ENCODE measurements around the gene TRAPPC2B. TPM values are rescaled to one million over a fixed set of nuclear protein-coding genes. Genes with fewer than 3 reads are reported as not detected.

The TRAPPC2B gene
- total and polyA plus RNA-seq, 2 of the 13 experiments (the other 11 are each of a cell fraction or from before 2014, with no cell fraction given) = 13.3 to 17.7 TPM

GRCh38 chr19:57362997-57363687 is at the start of gene TRAPPC2B, which contains the start of gene ZNF547 (continued):
- TF ChIP-seq, protein P1, sequence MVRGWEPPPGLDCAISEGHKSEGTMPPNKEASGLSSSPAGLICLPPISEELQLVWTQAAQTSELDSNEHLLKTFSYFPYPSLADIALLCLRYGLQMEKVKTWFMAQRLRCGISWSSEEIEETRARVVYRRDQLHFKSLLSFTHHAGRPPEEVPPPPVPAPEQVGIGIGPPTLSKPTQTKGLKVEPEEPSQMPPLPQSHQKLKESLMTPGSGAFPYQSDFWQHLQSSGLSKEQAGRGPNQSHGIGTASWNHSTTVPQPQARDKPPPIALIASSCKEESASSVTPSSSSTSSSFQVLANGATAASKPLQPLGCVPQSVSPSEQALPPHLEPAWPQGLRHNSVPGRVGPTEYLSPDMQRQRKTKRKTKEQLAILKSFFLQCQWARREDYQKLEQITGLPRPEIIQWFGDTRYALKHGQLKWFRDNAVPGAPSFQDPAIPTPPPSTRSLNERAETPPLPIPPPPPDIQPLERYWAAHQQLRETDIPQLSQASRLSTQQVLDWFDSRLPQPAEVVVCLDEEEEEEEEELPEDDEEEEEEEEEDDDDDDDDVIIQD (CRISPR knock-in tag; IDR thresholded peaks at IDR 0.05; ENCODE audit: low read depth) = peak; percentile 23; the same call in 1 of the 2 replicates
- TF ChIP-seq RBAK (CRISPR knock-in tag; IDR thresholded peaks at IDR 0.05) (no peak), HES4 (CRISPR knock-in tag; IDR thresholded peaks at IDR 0.05; ENCODE audit: borderline replicate concordance) (no peak), ZNF614 (CRISPR knock-in tag; IDR thresholded peaks at IDR 0.05; ENCODE audit: borderline replicate concordance) (peak; percentile 17; the same call in 1 of the 2 replicates), ZNF367 (CRISPR knock-in tag; IDR thresholded peaks at IDR 0.05; ENCODE audit: borderline replicate concordance) (no peak), ZNF350 (CRISPR knock-in tag; IDR thresholded peaks at IDR 0.05; ENCODE audit: borderline replicate concordance, low read depth) (peak; percentile 85; the same call in 1 of the 2 replicates), PAF1 (CRISPR knock-in tag; IDR thresholded peaks at IDR 0.05) (no peak), ZFYVE20 (CRISPR knock-in tag; IDR thresholded peaks at IDR 0.05; ENCODE audit: borderline replicate concordance, low read depth) (no peak), NFKBIZ (CRISPR knock-in tag; IDR thresholded peaks at IDR 0.05) (no peak; the same call in 1 of the 2 replicates), IRF1 (CRISPR knock-in tag; IDR thresholded peaks at IDR 0.05; ENCODE audit: low read depth) (no peak), XBP1 (CRISPR knock-in tag; IDR thresholded peaks at IDR 0.05) (no peak), ZNF383 (CRISPR knock-in tag; IDR thresholded peaks at IDR 0.05; ENCODE audit: borderline replicate concordance) (no peak), ZMAT3 (CRISPR knock-in tag; conservative IDR thresholded peaks at IDR 0.05) (peak; percentile 26; the same call in 1 of the 2 replicates), MEF2D (CRISPR knock-in tag; IDR thresholded peaks at IDR 0.05) (no peak), HNRNPH1 (optimal IDR thresholded peaks at IDR 0.05; ENCODE audit: low read depth, low read length) (no peak), ARNT (IDR thresholded peaks at IDR 0.05) (no peak)
- TF ChIP-seq, protein P2, sequence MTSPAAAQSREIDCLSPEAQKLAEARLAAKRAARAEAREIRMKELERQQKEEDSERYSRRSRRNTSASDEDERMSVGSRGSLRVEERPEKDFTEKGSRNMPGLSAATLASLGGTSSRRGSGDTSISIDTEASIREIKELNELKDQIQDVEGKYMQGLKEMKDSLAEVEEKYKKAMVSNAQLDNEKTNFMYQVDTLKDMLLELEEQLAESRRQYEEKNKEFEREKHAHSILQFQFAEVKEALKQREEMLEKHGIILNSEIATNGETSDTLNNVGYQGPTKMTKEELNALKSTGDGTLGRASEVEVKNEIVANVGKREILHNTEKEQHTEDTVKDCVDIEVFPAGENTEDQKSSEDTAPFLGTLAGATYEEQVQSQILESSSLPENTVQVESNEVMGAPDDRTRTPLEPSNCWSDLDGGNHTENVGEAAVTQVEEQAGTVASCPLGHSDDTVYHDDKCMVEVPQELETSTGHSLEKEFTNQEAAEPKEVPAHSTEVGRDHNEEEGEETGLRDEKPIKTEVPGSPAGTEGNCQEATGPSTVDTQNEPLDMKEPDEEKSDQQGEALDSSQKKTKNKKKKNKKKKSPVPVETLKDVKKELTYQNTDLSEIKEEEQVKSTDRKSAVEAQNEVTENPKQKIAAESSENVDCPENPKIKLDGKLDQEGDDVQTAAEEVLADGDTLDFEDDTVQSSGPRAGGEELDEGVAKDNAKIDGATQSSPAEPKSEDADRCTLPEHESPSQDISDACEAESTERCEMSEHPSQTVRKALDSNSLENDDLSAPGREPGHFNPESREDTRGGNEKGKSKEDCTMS (CRISPR knock-in tag; conservative IDR thresholded peaks at IDR 0.05) = no peak
- TF ChIP-seq, protein P3, sequence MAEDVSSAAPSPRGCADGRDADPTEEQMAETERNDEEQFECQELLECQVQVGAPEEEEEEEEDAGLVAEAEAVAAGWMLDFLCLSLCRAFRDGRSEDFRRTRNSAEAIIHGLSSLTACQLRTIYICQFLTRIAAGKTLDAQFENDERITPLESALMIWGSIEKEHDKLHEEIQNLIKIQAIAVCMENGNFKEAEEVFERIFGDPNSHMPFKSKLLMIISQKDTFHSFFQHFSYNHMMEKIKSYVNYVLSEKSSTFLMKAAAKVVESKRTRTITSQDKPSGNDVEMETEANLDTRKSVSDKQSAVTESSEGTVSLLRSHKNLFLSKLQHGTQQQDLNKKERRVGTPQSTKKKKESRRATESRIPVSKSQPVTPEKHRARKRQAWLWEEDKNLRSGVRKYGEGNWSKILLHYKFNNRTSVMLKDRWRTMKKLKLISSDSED (CRISPR knock-in tag; IDR thresholded peaks at IDR 0.05) = no peak
- TF ChIP-seq, protein P4, sequence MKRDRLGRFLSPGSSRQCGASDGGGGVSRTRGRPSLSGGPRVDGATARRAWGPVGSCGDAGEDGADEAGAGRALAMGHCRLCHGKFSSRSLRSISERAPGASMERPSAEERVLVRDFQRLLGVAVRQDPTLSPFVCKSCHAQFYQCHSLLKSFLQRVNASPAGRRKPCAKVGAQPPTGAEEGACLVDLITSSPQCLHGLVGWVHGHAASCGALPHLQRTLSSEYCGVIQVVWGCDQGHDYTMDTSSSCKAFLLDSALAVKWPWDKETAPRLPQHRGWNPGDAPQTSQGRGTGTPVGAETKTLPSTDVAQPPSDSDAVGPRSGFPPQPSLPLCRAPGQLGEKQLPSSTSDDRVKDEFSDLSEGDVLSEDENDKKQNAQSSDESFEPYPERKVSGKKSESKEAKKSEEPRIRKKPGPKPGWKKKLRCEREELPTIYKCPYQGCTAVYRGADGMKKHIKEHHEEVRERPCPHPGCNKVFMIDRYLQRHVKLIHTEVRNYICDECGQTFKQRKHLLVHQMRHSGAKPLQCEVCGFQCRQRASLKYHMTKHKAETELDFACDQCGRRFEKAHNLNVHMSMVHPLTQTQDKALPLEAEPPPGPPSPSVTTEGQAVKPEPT (CRISPR knock-in tag; IDR thresholded peaks at IDR 0.05; ENCODE audit: low read depth) = no peak
